Liver (tissue), 3 donors: ENCODE results near the gene CD101.

ENCODE experiments used
- ATF3 ChIP-seq: IDR thresholded peaks from 2 replicates; pipeline ENCODE4 v1.6.1; 2016; ENCODE audit warnings: antibody characterized with exemption
- CTCF ChIP-seq: fragments of 150-350 bp; IDR thresholded peaks from 2 replicates; pipeline ENCODE4 v1.5.1; 2017; ENCODE audit warnings: improper control_type of control experiment, low read depth, low read length; ENCODE audit not compliant: missing input control
- RAD21 ChIP-seq, 2 donors: IDR thresholded peaks; 2 replicates each; pipeline ENCODE4 v1.6.1; 2016; ENCODE audit warnings: antibody characterized with exemption in 2 of 2, mild to moderate bottlenecking in 2 of 2
- RXRA ChIP-seq, 2 donors: IDR thresholded peaks; 2 replicates each; pipeline ENCODE4 v1.6.1; 2017 to 2018; ENCODE audit warnings: antibody characterized with exemption in 2 of 2, mild to moderate bottlenecking in 1 of 2
- SP1 ChIP-seq: IDR thresholded peaks from 2 replicates; pipeline ENCODE4 v1.6.1; 2018; ENCODE audit warnings: antibody characterized with exemption, mild to moderate bottlenecking
- ZBTB33 ChIP-seq: IDR thresholded peaks from 2 replicates; pipeline ENCODE4 v1.6.1; 2016; ENCODE audit warnings: antibody characterized with exemption
- donor health status: healthy.
- donor health status: healthy.

- TF ChIP-seq CTCF (no peak), ZBTB33 (no peak), SP1 (no peak), RXRA (IDR thresholded peaks at IDR 0.05) (no peak), RAD21 (IDR thresholded peaks at IDR 0.05) (no peak), ATF3 (no peak)
Observed at GRCh38 chr1:117030271-117030877, 28.8 kb downstream of the CD101 start.
